Spinal cord (tissue), 10 donors: Measurements from ENCODE around the gene TSPY3. TPM values are rescaled to one million over a fixed set of nuclear protein-coding genes. Genes with fewer than 3 reads are reported as not detected.
"Not testable (repeated sequence)": the region's sequence is repeated elsewhere in the genome, so short reads cannot be mapped to it uniquely, and the experiment has no call there.

Experiments used
- DNase-seq, 6 donors: peaks; one replicate each; pipeline versions ENCODE4 v3.0.0 to v3.0.0-alpha.2; 2013 to 2015; ENCODE audit warnings: low spot score in 6 of 6, low read depth in 4 of 6
- H3K27ac ChIP-seq: one replicate; pipeline ENCODE4 v1.5.1; 2013; ENCODE audit warnings: low read depth, low read length, control low read depth
- H3K27me3 ChIP-seq: one replicate; pipeline ENCODE4 v1.6.1; 2013; ENCODE audit warnings: low read length; ENCODE audit not compliant: control insufficient read depth, insufficient read depth
- H3K36me3 ChIP-seq: one replicate; pipeline ENCODE4 v1.6.1; 2013; ENCODE audit warnings: low read length; ENCODE audit not compliant: control insufficient read depth, insufficient read depth
- H3K4me1 ChIP-seq: one replicate; pipeline ENCODE4 v1.6.1; 2013; ENCODE audit warnings: low read length; ENCODE audit not compliant: control insufficient read depth, insufficient read depth
- H3K4me3 ChIP-seq: one replicate; pipeline ENCODE4 v1.5.1; 2013; ENCODE audit warnings: low read depth, low read length, control low read depth
- H3K9me3 ChIP-seq: one replicate; pipeline ENCODE4 v1.6.1; 2013; ENCODE audit warnings: low read length; ENCODE audit not compliant: control insufficient read depth, insufficient read depth
- WGBS: methylation state at CpG from one replicate; pipeline ENCODE4 v1.1.5; 2013; ENCODE audit warnings: missing lambda C conversion rate; ENCODE audit not compliant: insufficient coverage; 5-methylcytosine and 5-hydroxymethylcytosine counted together
- long read RNA-seq, 4 donors: transcript quantifications; one replicate each; lab custom pipeline, GENCODE V29; 2026
- polyA plus RNA-seq, 2 donors: library from polyadenylated mRNA; unstranded; fragments of 120-200 nt; gene quantifications; one replicate each; pipeline ENCODE4 v1.2.1, GENCODE V29; 2013; ENCODE audit not compliant: insufficient read length in 2 of 2
- total RNA-seq, 2 donors: library from RNA; depleted of rRNA in 1 of 2; stranded (reverse); fragments of 120-200 nt in 1 of 2; fragments of >200 nt in 1 of 2; gene quantifications; one replicate each; pipeline versions ENCODE4 v1.2.3 to v1.2.4, GENCODE V29; 2013 to 2014
- donor health status: healthy.

Gene TSPY3
- total RNA-seq (not detected), polyA plus RNA-seq (not detected)
- long read RNA-seq, donor 1 = 0 reads
- long read RNA-seq, donor 2 = 0 reads
- long read RNA-seq, donor 3 = 0 reads
- long read RNA-seq, donor 4 = 0 reads

- H3K27ac ChIP-seq, H3K27me3 ChIP-seq, H3K9me3 ChIP-seq, H3K36me3 ChIP-seq, H3K4me1 ChIP-seq, DNase-seq, H3K4me3 ChIP-seq: not testable (repeated sequence)
- no CpG with 5 or more reads among the region's 26 CpGs for WGBS
These were observed at the start of gene TSPY3 for GRCh38 chrY:9398121-9398520. Gene TSPY3, plus strand, starts transcription at chrY:9398421. Its CDS starts 46 bp downstream, at chrY:9398467.

- no CpG with 5 or more reads among the region's 25 CpGs for WGBS
- DNase-seq, H3K4me1 ChIP-seq, H3K4me3 ChIP-seq, H3K9me3 ChIP-seq, H3K36me3 ChIP-seq, H3K27me3 ChIP-seq, H3K27ac ChIP-seq: not testable (repeated sequence)
These were observed 40.7 kb upstream of the TSPY3 start, which contains the start of gene TSPY8 for GRCh38 chrY:9357497-9357896. Gene TSPY8, plus strand, starts transcription at chrY:9357797. Its CDS starts 46 bp downstream, at chrY:9357843.

- no CpG with 5 or more reads among the region's 26 CpGs for WGBS
- not testable (repeated sequence) for H3K27ac ChIP-seq, H3K27me3 ChIP-seq, H3K4me3 ChIP-seq, H3K36me3 ChIP-seq, H3K9me3 ChIP-seq, DNase-seq, H3K4me1 ChIP-seq
These were observed 1.7 kb upstream of the TSPY3 start for GRCh38 chrY:9396527-9396926.

Other genes with a start within 250 kb of the TSPY3 start
- not detected for gene TSPY4, start 61.0 kb upstream of the TSPY3 start, total RNA-seq
- not detected for gene TSPY4, start 61.0 kb upstream of the TSPY3 start, polyA plus RNA-seq
- not detected for gene TSPY8, start 40.6 kb upstream of the TSPY3 start, total RNA-seq
- gene TSPY8, start 40.6 kb upstream of the TSPY3 start, polyA plus RNA-seq = not detected
- gene TSPY1, start 68.5 kb downstream of the TSPY3 start, total RNA-seq = not detected
- gene TSPY1, start 68.5 kb downstream of the TSPY3 start, polyA plus RNA-seq = not detected
- gene TSPY9, start 88.8 kb downstream of the TSPY3 start, total RNA-seq = not detected
- gene TSPY9, start 88.8 kb downstream of the TSPY3 start, polyA plus RNA-seq = not detected
- not detected for gene TSPY10, start 129.5 kb downstream of the TSPY3 start, total RNA-seq
- gene TSPY10, start 129.5 kb downstream of the TSPY3 start, polyA plus RNA-seq = not detected